ENCODE results near the gene CDH20.
A peak's percentile ranks its signal among the peaks of the same experiment; 100 is the strongest.

DNA sequence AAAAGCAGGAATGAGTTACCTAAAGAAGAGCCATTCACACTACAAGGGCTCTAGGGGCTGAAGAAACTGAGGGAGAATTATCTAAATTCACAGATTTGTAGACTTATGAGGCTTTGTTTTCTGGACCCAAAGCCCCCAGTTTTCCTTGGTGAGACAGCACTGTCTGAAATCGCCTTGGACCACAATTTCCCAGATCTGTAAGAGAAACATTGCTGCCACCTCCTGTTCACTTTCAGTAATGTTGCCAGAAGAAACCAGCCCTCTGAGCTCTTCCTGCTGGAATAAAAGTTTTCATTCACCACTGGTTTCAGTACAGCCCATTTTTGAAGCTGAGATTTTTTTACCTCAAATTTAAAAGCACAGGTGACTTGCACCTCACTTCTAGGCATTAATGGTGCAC, 169.2 kb downstream of the CDH20 start:
- TF ChIP-seq, protein P1, sequence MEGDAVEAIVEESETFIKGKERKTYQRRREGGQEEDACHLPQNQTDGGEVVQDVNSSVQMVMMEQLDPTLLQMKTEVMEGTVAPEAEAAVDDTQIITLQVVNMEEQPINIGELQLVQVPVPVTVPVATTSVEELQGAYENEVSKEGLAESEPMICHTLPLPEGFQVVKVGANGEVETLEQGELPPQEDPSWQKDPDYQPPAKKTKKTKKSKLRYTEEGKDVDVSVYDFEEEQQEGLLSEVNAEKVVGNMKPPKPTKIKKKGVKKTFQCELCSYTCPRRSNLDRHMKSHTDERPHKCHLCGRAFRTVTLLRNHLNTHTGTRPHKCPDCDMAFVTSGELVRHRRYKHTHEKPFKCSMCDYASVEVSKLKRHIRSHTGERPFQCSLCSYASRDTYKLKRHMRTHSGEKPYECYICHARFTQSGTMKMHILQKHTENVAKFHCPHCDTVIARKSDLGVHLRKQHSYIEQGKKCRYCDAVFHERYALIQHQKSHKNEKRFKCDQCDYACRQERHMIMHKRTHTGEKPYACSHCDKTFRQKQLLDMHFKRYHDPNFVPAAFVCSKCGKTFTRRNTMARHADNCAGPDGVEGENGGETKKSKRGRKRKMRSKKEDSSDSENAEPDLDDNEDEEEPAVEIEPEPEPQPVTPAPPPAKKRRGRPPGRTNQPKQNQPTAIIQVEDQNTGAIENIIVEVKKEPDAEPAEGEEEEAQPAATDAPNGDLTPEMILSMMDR (conservative IDR thresholded peaks at IDR 0.05 in 1 of 2, IDR thresholded peaks at IDR 0.05 in 1 of 2; ENCODE audit: low read depth in 1 of 2, low read length in 2 of 2) = peak; percentile 73 to 77
- TF ChIP-seq EZH2 (IDR thresholded peaks at IDR 0.05; ENCODE audit: low read length, missing control alignments) = no peak

Measured in fibroblast of lung (primary cell).